Endothelial cell of umbilical vein (primary cell): Measurements from ENCODE around the gene SOX11. TPM values are rescaled to one million over a fixed set of nuclear protein-coding genes. Genes with fewer than 3 reads are reported as not detected.

Experiments used
- BruUV-seq: library from RNA; stranded (reverse); fragments of 400-500 nt; replicated peaks from 2 replicates; lab custom pipeline; 2021; lab: Mats Ljungman, UMichigan
- CTCF ChIA-PET: fragments of 300-600, 350-600 bp; sonication (Branson Sonifier 250); formaldehyde crosslinking; loops from one replicate; lab custom pipeline; 2021; ENCODE audit warnings: antibody characterized with exemption, inconsistent platforms; lab: Charles Lee
- POLR2A ChIA-PET: fragments of 300-600, 350-600 bp; sonication (Branson Sonifier 250); formaldehyde crosslinking; loops from one replicate; lab custom pipeline; 2021; ENCODE audit warnings: antibody characterized with exemption, inconsistent platforms; lab: Charles Lee
- DNase-seq: peaks from one replicate; pipeline ENCODE4 v3.0.0-alpha.2; 2011; ENCODE audit warnings: low read depth, low spot score
- FAIRE-seq: peaks from 2 replicates; lab custom pipeline; 2011; peaks lifted over from hg19 to GRCh38; lab: Jason Lieb, UNC
- H2AFZ ChIP-seq: 2 replicates; pipeline ENCODE4 v1.6.0; 2012; ENCODE audit warnings: low read depth, low read length, control low read depth, inconsistent platforms
- H3K27ac ChIP-seq: 2 replicates; pipeline ENCODE4 v1.5.1; 2011; ENCODE audit warnings: low read depth, mild to moderate bottlenecking, control low read depth, low read length, moderate library complexity; ENCODE audit not compliant: insufficient read depth
- H3K27me3 ChIP-seq, 2 experiments: 2 replicates each; pipeline versions ENCODE4 v1.6.0 to v1.6.1; 2011; ENCODE audit warnings: low read length in 2 of 2, mixed read lengths in 1 of 2; ENCODE audit not compliant: control insufficient read depth in 2 of 2, insufficient read depth in 2 of 2
- H3K36me3 ChIP-seq, 2 experiments: 2 replicates in 1 of 2; 3 replicates in 1 of 2; pipeline ENCODE4 v1.5.1; 2011; ENCODE audit warnings: low read length in 2 of 2, mild to moderate bottlenecking in 1 of 2, moderate library complexity in 1 of 2; ENCODE audit not compliant: control insufficient read depth in 2 of 2, insufficient read depth in 2 of 2; ENCODE audit errors: extremely low read depth in 1 of 2
- H3K4me1 ChIP-seq: 3 replicates; pipeline ENCODE4 v1.5.1; 2011; ENCODE audit warnings: mild to moderate bottlenecking, low read length; ENCODE audit not compliant: control insufficient read depth, insufficient read depth; ENCODE audit errors: extremely low read depth
- H3K4me2 ChIP-seq: 2 replicates; pipeline ENCODE4 v1.6.1; 2011; ENCODE audit warnings: low read length, control low read depth, mixed read lengths; ENCODE audit not compliant: insufficient read depth
- H3K4me3 ChIP-seq, 3 experiments: fragments of 200-600 bp in 1 of 3; sonication (generic), shearing (Covaris generic) in 1 of 3; replicated peaks in 1 of 3; 2 replicates each; pipeline ENCODE4 v1.5.1; 2011 to 2016; ENCODE audit warnings: control low read depth in 3 of 3, low read length in 3 of 3, mild to moderate bottlenecking in 2 of 3, inconsistent platforms in 1 of 3, low read depth in 1 of 3, moderate library complexity in 1 of 3; ENCODE audit not compliant: insufficient read depth in 1 of 3
- H3K79me2 ChIP-seq: 2 replicates; pipeline ENCODE4 v1.6.0; 2012; ENCODE audit warnings: low read length, inconsistent platforms; ENCODE audit not compliant: control insufficient read depth, insufficient read depth
- H3K9ac ChIP-seq: replicated peaks from 2 replicates; pipeline ENCODE3; 2011; ENCODE audit warnings: low read length, control low read depth; ENCODE audit not compliant: insufficient read depth; ENCODE audit errors: extremely low read depth
- H3K9me1 ChIP-seq: replicated peaks from 3 replicates; pipeline ENCODE4 v1.6.0; 2011; ENCODE audit warnings: mild to moderate bottlenecking, low read length; ENCODE audit not compliant: control insufficient read depth, insufficient read depth; ENCODE audit errors: extremely low read depth
- H3K9me3 ChIP-seq: replicated peaks from 2 replicates; pipeline ENCODE4 v1.5.1; 2012; ENCODE audit warnings: low read length, inconsistent platforms; ENCODE audit not compliant: control insufficient read depth, insufficient read depth
- H4K20me1 ChIP-seq: replicated peaks from 2 replicates; pipeline ENCODE3; 2011; ENCODE audit warnings: mild to moderate bottlenecking, low read length; ENCODE audit not compliant: control insufficient read depth, insufficient read depth; ENCODE audit errors: extremely low read depth
- EZH2 ChIP-seq: IDR thresholded peaks from 2 replicates; pipeline ENCODE4 v1.6.1; 2012; ENCODE audit warnings: borderline replicate concordance, low read depth, mild to moderate bottlenecking, moderate library complexity, low read length, inconsistent platforms; ENCODE audit not compliant: severe bottlenecking
- FOS ChIP-seq: IDR thresholded peaks from 2 replicates; pipeline ENCODE4 v1.6.1; 2011; ENCODE audit warnings: mild to moderate bottlenecking, low read length, moderate library complexity, borderline replicate concordance; ENCODE audit not compliant: insufficient read depth
- GATA2 ChIP-seq: IDR thresholded peaks from 2 replicates; pipeline ENCODE4 v1.7.0; 2011; ENCODE audit warnings: low read depth, mild to moderate bottlenecking, moderate library complexity, mixed read lengths, low read length; ENCODE audit not compliant: insufficient read length, insufficient read depth
- JUN ChIP-seq: IDR thresholded peaks from 2 replicates; pipeline ENCODE4 v1.6.1; 2011; ENCODE audit warnings: borderline replicate concordance, low read depth; ENCODE audit not compliant: insufficient read length, insufficient read depth
- MAX ChIP-seq: IDR thresholded peaks from 2 replicates; pipeline ENCODE4 v1.6.1; 2011; ENCODE audit not compliant: insufficient read depth, insufficient read length
- MYC ChIP-seq: IDR thresholded peaks from one replicate; pipeline ENCODE4 v1.6.1; 2011; ENCODE audit warnings: mild to moderate bottlenecking, low read depth, low read length
- POLR2A ChIP-seq: IDR thresholded peaks from 2 replicates; pipeline ENCODE4 v1.6.1; 2012; ENCODE audit warnings: low read depth, mild to moderate bottlenecking, control low read depth, low read length
- POLR2AphosphoS5 ChIP-seq: IDR thresholded peaks from 2 replicates; pipeline ENCODE4 v1.6.1; 2012; ENCODE audit warnings: low read depth, mild to moderate bottlenecking, control low read depth, low read length, moderate library complexity; ENCODE audit not compliant: insufficient read depth
- dilution Hi-C: fragments of 300-500 bp; cut with MboI; formaldehyde crosslinking; loops from one replicate; pipeline ENCODE4 v1.15.0; 2019; ENCODE audit warnings: low sequenced_read_pairs; ENCODE audit not compliant: extremely low pct_ligation_motif_present
- intact Hi-C: fragments of 100-400 bp; cut with micrococcal nuclease; formaldehyde crosslinking; loops from one replicate; pipeline ENCODE4 v1.10.0; 2022
- polyA plus RNA-seq, 4 experiments: library from polyadenylated mRNA; depleted of rRNA in 3 of 4; stranded (reverse) in 3 of 4; unstranded in 1 of 4; fragments of >200 nt; gene quantifications; 2 replicates each; pipeline versions ENCODE4 v1.2.1 to v1.2.3, GENCODE V29; 2011 to 2012; ENCODE audit warnings: missing spikeins in 1 of 4
- total RNA-seq: library from RNA; stranded (reverse); gene quantifications from 2 replicates; pipeline ENCODE4 v1.2.3, GENCODE V29; 2021
- TF ChIP-seq, protein P1 (sequence below), 2 donors: IDR thresholded peaks; 1 replicate in 1 of 2; 2 replicates in 1 of 2; pipeline ENCODE4 v1.5.1; 2011; ENCODE audit warnings: low read length in 2 of 2, mild to moderate bottlenecking in 2 of 2, moderate library complexity in 2 of 2, control low read depth in 1 of 2, inconsistent platforms in 1 of 2, low read depth in 1 of 2; ENCODE audit not compliant: insufficient read depth in 1 of 2; ENCODE audit errors: extremely low read depth in 1 of 2

The SOX11 gene
- total and polyA plus RNA-seq, 2 donors (not counting 3 experiments of a cell fraction or from before 2014, with no cell fraction given), result not detected

GRCh38 chr2:5706717-5707455 is 14.7 kb downstream of the SOX11 start:
- ChIA-PET POLR2A (no interaction called here), CTCF (no interaction called here)
- Histone ChIP-seq H3K9ac (no peak overlapping the region), H2AFZ (no peak overlapping the region), H3K4me3 (no peak overlapping the region), H4K20me1 (no peaks in the 10 kb centered on the region), H3K9me3 (peaks cover 2% of the 10 kb centered on the region), H3K36me3 (no peaks in the 10 kb centered on the region), H3K27me3 (no peaks in the 10 kb centered on the region), H3K27ac (no peak overlapping the region), H3K79me2 (no peaks in the 10 kb centered on the region), H3K9me1 (no peaks in the 10 kb centered on the region), H3K4me2 (no peak overlapping the region), H3K4me1 (no peaks in the 10 kb centered on the region)
- TF ChIP-seq POLR2A, result no peak
- TF ChIP-seq JUN, result no peak
- TF ChIP-seq POLR2AphosphoS5, result no peak
- TF ChIP-seq, protein P1, sequence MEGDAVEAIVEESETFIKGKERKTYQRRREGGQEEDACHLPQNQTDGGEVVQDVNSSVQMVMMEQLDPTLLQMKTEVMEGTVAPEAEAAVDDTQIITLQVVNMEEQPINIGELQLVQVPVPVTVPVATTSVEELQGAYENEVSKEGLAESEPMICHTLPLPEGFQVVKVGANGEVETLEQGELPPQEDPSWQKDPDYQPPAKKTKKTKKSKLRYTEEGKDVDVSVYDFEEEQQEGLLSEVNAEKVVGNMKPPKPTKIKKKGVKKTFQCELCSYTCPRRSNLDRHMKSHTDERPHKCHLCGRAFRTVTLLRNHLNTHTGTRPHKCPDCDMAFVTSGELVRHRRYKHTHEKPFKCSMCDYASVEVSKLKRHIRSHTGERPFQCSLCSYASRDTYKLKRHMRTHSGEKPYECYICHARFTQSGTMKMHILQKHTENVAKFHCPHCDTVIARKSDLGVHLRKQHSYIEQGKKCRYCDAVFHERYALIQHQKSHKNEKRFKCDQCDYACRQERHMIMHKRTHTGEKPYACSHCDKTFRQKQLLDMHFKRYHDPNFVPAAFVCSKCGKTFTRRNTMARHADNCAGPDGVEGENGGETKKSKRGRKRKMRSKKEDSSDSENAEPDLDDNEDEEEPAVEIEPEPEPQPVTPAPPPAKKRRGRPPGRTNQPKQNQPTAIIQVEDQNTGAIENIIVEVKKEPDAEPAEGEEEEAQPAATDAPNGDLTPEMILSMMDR (IDR thresholded peaks at IDR 0.05; ENCODE audit: extremely low read depth in 1 of 2, insufficient read depth in 1 of 2, low read depth in 1 of 2, low read length in 2 of 2), result no peak
- no peak for TF ChIP-seq EZH2
- TF ChIP-seq MYC, result no peak
- no peak for TF ChIP-seq MAX
- TF ChIP-seq GATA2, result no peak
- TF ChIP-seq FOS, result no peak
- DNase-seq (no peak), FAIRE-seq (no peak)
- intact Hi-C loops, result no loop called here
- BruUV-seq, result no TSS peak
- dilution Hi-C loops, result no loop called here
